Anterior cingulate cortex (tissue), 58 donors: Measurements from ENCODE around the gene AR.
"Not testable (repeated sequence)": the region's sequence is repeated elsewhere in the genome, so short reads cannot be mapped to it uniquely, and the experiment has no call there.

Source experiments
- DNase-seq, 58 donors: peaks; one replicate each; lab custom pipeline; 2025; lab: John Stamatoyannopoulos, UW

The AR gene

GRCh38 chrX:67622053-67622585 lies 78.3 kb downstream of the AR start:
- DNase-seq, result no peak

GRCh38 chrX:67624325-67624724 lies 80.5 kb downstream of the AR start:
- DNase-seq, result no peak

GRCh38 chrX:67635424-67635823 lies 91.6 kb downstream of the AR start:
- DNase-seq, result no peak

GRCh38 chrX:67636532-67636931 lies 92.7 kb downstream of the AR start:
- DNase-seq, result no peak

- DNase-seq, result not testable (repeated sequence)
Observed at GRCh38 chrX:67637293-67637692, 93.5 kb downstream of the AR start.

- no peak for DNase-seq
Observed at GRCh38 chrX:67648361-67648760, 104.5 kb downstream of the AR start.

- no peak for DNase-seq
Observed at GRCh38 chrX:67651437-67652142, 107.8 kb downstream of the AR start.

GRCh38 chrX:67652543-67652942 lies 108.7 kb downstream of the AR start:
- no peak for DNase-seq

GRCh38 chrX:67654301-67654700 lies 110.5 kb downstream of the AR start:
- DNase-seq, result no peak

GRCh38 chrX:67665583-67665982 lies 121.8 kb downstream of the AR start:
- DNase-seq, result no peak

- DNase-seq, result not testable (repeated sequence)
Observed at GRCh38 chrX:67670717-67671116, 126.9 kb downstream of the AR start.

- DNase-seq, result no peak
Observed at GRCh38 chrX:67673741-67674274, 130.0 kb downstream of the AR start.

GRCh38 chrX:67674741-67675140 lies 130.9 kb downstream of the AR start:
- no peak for DNase-seq

- no peak for DNase-seq
Observed at GRCh38 chrX:67684136-67684535, 140.3 kb downstream of the AR start.

- DNase-seq, result no peak
Observed at GRCh38 chrX:67692246-67692645, 148.4 kb downstream of the AR start.

GRCh38 chrX:67693928-67694327 lies 150.1 kb downstream of the AR start:
- DNase-seq, result no peak

GRCh38 chrX:67697452-67697851 lies 153.6 kb downstream of the AR start:
- DNase-seq, result no peak

- DNase-seq, result no peak
Observed at GRCh38 chrX:67700602-67701001, 156.8 kb downstream of the AR start.

- no peak for DNase-seq
Observed at GRCh38 chrX:67714004-67714403, 170.2 kb downstream of the AR start.

GRCh38 chrX:67717571-67717970 lies 173.8 kb downstream of the AR start:
- no peak for DNase-seq

GRCh38 chrX:67718926-67719325 lies 175.1 kb downstream of the AR start:
- no peak for DNase-seq

GRCh38 chrX:67720344-67720743 lies 176.5 kb downstream of the AR start:
- DNase-seq, result no peak
